Activated CD4-positive, alpha-beta T cell treated with anti-CD3 and anti-CD28 coated beads for 1 hour (primary cell): Measurements from ENCODE around the gene ACKR2.

Experiments used
- DNase-seq: peaks from one replicate; pipeline ENCODE4 v3.0.0-alpha.2; 2020

The ACKR2 gene

DNA sequence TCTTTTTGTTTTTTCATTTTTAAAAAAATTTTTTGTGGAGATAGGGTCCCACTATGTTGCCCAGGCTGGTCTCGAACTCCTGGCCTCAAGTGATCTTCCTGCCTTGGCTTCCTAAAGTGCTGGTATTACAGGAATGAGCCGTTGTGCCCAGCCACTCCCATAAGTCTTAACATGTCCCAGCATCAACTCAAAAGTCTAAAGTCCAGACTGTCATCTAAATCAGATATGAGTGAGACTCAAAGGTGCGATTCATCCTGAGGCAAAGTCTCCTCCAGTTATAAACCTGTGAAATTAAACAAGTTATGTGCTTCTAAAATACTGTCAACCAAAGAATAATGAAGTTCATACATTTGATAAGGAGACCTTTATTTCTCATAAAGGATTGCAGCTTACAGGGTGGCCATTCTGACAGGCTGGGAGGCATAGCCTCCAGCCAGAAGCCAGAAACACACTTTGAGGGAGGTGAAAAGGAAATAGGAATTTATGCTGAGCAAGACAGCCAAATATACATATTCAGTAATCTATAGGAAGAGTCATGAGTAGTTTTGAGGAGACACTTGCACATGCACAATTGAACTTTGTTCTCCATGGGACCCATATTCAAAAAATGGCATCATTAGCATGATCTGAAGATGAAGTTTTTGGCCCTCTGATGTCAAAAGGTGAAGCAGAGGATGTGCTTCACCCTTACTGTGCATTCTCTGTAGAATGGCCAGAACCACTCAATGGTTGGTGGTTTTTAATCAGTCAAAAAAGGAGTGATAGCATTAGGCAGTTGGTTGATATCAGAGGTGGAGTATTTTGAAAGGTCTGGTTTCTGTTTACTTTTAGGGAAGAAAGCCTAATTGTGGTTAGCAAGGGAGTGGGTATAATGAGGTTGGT lies 85.7 kb downstream of the ACKR2 start:
- no peak for DNase-seq

DNA sequence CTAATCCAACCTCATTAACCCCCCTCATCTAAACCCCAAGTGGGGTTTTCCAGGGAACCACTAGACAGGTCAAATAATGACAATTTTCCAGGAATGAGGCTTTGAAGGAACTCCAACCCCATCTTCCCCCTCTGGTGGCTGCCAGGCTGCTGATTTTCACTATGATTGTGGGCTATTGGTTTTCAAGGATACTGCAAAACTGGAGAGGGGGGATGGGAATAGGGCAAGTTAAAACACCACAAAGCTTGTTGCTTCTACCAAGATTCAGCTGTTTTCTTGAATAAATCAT lies 86.3 kb downstream of the ACKR2 start:
- no peak for DNase-seq

DNA sequence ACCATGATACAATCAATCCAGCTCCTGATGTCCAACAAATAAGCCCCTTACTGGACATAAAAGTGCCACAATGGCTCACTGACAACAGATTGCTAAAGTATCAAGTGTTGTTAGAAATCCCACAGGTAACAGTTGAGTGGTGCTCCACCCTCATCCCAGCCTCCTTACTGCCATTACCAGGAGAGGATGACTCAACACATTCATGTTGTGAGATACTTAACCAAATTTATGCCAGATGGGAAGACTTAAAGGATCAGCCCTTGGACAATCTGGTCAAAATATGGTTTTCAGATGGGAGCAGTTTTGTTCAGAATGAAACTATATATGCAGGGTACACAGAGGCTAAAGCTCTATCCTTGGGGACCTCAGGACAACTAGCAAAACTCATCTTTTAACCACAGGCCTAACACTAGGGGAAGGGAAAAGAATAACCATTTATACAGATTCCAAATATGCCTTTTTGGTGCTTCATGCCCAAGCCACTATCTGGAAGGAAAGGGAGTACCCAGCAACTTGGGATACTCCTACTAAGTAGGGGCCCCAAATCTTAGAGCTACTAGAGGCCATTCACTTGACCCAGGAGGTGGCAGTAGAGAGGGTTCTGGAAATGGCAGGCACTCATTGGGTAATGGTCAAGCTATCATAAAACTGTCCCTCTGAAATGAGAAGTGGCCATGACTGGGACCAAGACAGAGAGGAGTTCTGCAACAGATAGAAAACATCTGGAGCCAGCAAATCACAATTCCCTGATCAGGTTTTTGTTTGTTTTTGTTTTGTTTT lies 89.8 kb downstream of the ACKR2 start:
- DNase-seq = no peak

DNA sequence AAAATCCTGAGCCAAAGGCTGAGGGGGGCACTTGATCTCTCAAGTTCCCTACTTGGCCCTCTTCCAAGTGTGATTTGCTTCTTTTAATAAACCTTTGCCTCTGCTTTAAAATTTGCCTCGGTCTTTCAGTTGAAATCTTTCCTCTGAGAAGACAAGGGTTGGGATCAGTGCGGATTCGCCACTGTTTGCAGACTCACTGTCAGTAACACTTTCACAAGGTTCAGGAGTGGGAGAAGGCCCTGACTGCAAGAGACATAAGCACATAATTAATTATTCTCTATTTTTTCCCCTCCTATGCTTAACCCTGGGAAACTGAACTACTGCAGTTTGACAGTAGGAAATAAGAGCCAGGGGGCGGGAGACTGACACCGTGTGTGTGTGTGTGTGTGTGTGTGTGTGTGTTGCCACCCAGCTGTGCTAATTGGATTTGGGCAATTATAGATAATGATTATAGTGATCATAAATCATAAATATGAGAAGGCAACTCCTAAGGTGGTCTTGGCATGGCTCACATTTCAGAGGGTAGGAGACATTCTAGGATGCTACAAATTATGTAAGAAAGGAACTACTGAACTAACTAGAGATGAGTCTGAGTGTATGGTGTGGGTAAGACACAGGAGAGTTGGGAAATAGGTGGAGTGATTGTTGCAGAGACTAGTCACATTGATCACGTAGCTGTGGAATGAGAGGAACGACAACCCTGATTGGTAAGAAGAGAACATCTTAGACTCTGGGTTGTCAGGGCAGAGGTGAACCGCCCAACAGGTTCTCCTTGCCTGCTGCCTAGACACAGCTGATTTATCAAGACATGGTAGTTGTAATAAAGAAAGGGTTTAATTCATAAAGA lies 91.2 kb downstream of the ACKR2 start:
- no peak for DNase-seq

DNA sequence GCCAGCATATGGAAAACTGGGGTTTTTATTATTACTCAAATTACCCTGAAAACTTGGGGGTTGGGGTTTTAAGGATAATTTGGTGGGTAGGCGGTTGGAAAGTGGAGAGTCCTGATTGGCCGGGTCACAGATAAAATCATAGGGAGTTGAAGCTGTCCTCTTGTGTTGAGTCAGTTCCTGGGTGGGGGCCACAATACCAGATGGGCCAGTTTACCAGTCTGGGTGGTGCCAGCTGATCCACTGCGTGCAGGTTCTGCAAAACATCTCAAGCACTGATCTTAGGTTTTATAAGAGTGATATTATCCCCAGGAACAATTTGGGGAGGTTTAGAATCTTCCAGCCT lies 91.8 kb downstream of the ACKR2 start:
- no peak for DNase-seq

DNA sequence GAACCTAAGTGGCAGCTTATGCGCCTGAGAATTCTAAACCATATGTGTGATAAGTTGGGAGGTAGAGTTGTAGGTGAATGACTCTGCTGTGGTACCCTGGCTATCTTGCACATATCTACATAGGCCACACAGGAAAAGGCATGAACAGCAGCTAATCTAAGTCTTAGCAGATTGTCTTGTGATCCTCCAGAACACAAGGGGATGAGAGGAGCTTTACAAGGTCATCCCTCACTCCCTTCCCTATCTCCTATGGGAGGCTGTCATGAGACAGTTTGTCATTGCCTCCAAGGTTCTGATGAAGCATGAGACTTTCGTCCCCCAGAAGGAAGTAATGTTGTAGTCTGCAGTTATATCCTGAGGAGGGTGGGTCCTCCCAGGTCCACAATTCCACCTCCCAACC lies 93.0 kb downstream of the ACKR2 start:
- DNase-seq = no peak

DNA sequence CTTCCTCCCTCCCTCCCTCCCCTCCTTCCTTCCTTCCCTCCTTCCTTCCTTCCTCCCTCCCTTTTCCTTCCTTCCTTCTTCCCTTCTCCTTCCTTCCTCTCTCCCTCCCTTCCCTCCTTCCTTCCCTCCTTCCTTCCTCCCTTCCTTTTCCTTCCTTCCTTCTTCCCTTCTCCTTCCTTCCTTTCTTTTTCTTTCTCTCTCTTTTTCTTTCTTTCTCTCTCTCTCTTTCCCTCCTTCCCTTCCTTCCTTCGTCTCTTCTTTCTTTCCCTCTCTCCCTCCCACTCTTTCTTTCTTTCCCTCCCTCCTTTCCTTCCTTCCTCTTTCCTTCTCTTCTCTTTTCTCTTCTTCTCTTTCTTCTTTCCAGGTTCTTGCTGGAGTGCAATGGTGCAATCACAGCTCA lies 94.8 kb downstream of the ACKR2 start:
- DNase-seq = no peak

DNA sequence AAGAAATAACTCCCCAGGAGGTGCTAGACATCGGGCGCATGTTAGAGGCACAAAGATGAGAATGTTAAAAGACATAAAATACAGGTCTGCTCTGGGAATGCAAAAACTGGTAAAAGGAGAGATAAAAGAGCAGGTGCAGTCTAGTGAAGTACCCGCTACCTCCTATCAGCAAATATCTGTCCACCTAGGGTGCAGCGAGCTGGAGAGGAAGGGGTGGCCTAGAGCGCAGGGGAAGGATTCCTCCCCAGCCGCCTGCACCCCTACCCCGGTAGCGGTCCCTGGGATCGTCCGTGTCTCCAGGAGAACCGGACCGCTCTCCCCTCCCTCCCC lies 96.5 kb downstream of the ACKR2 start:
- no peak for DNase-seq

DNA sequence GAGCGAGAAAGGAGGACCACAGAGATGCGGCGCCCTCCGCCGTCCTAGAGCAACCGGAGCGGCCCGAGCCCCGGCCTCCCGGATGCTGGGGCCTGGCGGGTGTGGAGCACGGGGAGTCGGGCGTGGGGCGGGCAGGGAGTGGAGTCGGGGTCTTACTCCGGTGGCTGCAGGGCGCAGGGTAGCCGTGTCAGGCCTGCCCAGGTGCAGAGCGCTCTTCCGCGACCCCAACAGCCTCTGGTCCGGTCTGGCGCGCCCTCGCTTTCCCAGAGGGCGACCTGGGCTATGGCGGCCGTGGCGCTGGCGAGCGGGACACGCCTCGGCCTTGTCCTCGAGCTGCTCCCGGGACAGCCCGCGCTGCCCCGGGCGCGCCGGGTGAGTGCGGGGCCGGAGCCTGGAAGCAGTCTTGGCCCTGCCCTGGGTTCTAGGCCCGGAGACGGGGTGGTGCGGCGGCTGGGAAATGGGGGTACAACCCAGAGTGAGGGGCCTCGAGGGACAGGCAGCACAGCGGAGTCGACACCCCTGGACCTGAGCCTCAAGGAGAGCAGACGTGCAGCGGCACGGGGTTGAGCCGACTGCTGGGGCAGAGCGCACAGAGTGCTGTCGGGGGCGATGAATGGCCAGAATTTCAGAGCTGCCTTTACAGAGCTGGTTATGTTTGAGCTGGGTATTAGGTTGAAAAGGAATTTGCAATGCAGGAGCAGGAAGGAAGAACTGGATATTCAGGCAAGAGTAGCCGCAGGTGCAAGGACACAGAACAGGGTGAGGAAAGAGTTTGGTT lies 97.0 kb downstream of the ACKR2 start, which contains the start of gene ZNF662:
Gene ZNF662 (plus strand): TSS at position 73 of the 778 bp plus-strand sequence. CDS start 1,973 bp downstream, outside the sequence.
- peak; percentile 9 for DNase-seq

DNA sequence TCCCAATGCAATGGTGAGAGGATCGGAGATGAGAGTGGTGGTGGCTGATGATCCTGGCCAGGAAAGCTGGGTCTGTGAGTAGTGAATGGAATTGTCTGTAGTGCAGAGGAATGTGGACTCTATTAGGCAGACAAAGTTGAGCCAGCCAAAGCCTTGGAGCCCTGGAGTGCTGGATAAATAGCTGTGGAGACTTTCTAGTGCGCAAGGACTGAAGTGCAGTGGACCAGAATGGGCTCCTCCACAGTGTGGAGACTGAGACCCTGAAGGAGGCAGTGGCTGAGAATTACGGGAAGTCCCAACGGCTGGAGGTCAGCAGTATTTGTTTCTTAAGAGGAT lies 97.6 kb downstream of the ACKR2 start:
- no peak for DNase-seq

DNA sequence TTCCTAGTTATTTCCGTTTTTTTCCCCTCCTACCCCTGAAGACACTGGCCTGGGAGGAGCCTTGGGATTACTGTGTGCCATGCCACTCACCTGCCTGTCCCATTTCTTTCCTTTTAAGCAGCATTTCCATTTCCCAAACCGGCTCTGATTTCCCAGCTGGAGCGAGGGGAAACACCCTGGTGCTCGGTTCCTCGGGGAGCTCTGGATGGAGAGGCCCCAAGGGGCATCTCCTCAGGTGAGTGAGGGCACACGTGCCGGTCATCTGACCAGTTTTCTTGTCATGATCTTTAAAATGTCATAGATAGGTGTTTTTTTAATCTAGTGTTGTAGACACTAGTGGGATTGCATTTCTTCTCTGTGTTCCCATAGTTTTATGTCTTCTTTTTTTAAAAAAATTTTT lies 99.4 kb downstream of the ACKR2 start:
- no peak for DNase-seq

DNA sequence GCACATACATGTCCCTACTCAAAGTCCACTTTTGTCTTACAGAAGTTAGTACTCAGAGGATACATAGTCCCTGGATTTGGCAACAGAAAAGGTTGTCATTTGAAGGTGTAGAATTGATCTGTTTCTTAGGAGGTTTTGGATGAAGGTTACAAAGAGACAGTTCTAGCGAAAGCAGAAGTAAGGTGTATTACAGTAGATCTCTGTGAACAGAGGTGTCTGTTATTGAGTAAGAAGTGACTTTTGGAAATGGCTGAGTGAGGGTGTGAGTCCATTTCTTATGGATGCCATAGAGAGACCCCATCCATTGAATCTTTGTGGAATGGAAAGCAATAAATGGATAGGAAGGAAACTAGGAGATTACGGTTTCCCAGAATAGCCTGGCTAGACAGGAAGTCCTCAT lies 102.3 kb downstream of the ACKR2 start:
- DNase-seq = no peak

DNA sequence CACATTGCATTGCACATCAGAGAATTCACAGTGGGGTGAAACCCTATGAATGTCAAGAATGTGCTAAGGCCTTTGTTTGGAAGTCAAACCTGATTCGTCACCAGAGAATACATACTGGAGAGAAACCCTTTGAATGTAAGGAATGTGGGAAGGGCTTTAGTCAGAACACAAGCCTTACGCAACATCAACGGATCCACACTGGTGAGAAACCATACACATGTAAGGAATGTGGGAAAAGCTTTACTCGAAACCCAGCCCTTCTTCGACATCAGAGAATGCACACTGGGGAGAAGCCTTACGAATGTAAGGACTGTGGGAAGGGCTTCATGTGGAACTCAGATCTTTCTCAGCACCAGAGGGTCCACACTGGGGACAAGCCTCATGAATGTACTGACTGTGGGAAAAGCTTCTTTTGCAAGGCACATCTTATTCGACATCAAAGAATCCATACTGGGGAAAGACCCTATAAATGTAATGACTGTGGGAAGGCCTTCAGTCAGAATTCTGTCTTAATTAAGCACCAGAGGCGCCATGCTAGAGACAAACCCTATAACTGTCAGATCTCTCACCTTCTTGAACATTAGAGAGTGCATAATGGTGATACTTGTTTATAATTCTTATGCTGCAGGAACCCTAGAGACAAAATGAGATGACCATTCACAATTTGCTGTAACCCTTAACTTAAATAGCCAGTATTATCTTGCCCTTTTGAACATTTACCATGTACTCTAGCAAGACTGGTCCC lies 105.7 kb downstream of the ACKR2 start:
- no peak for DNase-seq
